Activated CD8-positive, alpha-beta T cell treated with anti-CD3 and anti-CD28 coated beads for 36 hours (primary cell): ENCODE measurements around the gene SHLD1. TPM values are rescaled to one million over a fixed set of nuclear protein-coding genes. Genes with fewer than 3 reads are reported as not detected.
"Not testable (repeated sequence)": the region's sequence is repeated elsewhere in the genome, so short reads cannot be mapped to it uniquely, and the experiment has no call there.

ENCODE experiments used
- ATAC-seq: fragments of 200-7000 bp; cut with Tn5 transposase; one replicate; pipeline ENCODE4 v1.10.0; 2021; ENCODE audit warnings: mild to moderate bottlenecking, moderate library complexity
- CTCF ChIA-PET: fragments of 350-600 bp; sonication (Branson Sonifier 250); formaldehyde crosslinking; loops from one replicate; lab custom pipeline; 2021; ENCODE audit warnings: antibody characterized with exemption; lab: Charles Lee
- POLR2A ChIA-PET: fragments of 350-600 bp; sonication (Branson Sonifier 250); formaldehyde crosslinking; loops from one replicate; lab custom pipeline; 2021; ENCODE audit warnings: antibody characterized with exemption; lab: Charles Lee
- DNase-seq: peaks from one replicate; pipeline ENCODE4 v3.0.0-alpha.2; 2020
- H3K27ac Mint-ChIP-seq: one replicate; pipeline ENCODE4 v1.8.0; 2021; ENCODE audit warnings: mild to moderate bottlenecking, mixed read lengths
- H3K27me3 Mint-ChIP-seq: one replicate; pipeline ENCODE4 v1.8.0; 2021; ENCODE audit warnings: mixed read lengths
- H3K36me3 Mint-ChIP-seq: one replicate; pipeline ENCODE4 v1.8.0; 2021; ENCODE audit warnings: low read depth, mixed read lengths
- H3K4me1 Mint-ChIP-seq: one replicate; pipeline ENCODE4 v1.8.0; 2021; ENCODE audit warnings: low read depth, mixed read lengths
- H3K4me3 Mint-ChIP-seq: one replicate; pipeline ENCODE4 v1.8.0; 2021; ENCODE audit warnings: mild to moderate bottlenecking, moderate library complexity, mixed read lengths
- H3K9me3 Mint-ChIP-seq: one replicate; pipeline ENCODE4 v1.8.0; 2021; ENCODE audit warnings: mixed read lengths
- intact Hi-C: fragments of 100-400 bp; cut with micrococcal nuclease; formaldehyde crosslinking; loops from one replicate; pipeline ENCODE4 v1.10.0; 2022
- total RNA-seq, 2 experiments: library from RNA; stranded (reverse); gene quantifications; one replicate each; pipeline ENCODE4 v1.2.3, GENCODE V29; 2021
- TF ChIP-seq, protein P1 (sequence below): fragments of 200-600 bp; IDR thresholded peaks from one replicate; pipeline ENCODE4 v1.8.0; 2022; ENCODE audit warnings: antibody characterized with exemption, mild to moderate bottlenecking

Gene SHLD1
- total RNA-seq, 2 experiments from 2014 or later: 6.5 to 6.9 TPM

DNA sequence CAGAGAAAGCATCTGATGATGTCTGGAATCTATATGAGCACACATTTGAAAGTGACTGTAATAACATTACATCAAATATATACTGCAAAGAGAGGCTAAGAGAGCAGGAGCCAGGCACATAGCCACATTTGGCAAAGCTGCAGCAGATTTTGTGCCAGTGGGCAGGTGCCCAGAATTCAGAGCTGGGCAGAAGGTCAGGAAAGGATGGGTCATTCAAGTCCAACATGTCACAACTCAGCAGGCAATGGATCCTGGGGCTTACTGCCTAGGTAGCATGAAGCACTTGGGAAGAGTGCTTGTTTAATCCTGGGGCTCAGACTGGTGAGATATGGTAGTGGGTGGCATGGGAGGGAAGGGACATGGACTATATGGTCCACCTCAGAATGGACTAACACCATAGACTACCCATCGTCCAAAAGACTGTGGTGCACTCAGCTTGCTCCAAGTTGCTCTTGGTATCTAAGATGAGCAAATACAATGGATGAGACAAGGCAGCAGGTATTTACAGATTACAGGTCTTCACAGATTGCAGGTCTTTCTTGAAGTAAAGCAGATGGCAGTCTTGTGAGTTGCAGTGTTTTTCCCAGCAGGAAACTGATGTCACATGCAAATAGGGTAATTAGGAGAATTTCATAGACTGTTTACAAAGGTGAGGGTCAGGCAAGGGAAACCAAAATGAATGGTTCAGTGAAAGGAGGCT lies 31.2 kb upstream of the SHLD1 start:
- H3K9me3 Mint-ChIP-seq: peaks cover 10% of the 10 kb centered on the region
- H3K27me3 Mint-ChIP-seq: no peaks in the 10 kb centered on the region
- intact Hi-C loops: no loop called here
- peaks cover 39% of the 10 kb centered on the region for H3K4me1 Mint-ChIP-seq
- POLR2A ChIA-PET: no interaction called here
- no peaks in the 10 kb centered on the region for H3K36me3 Mint-ChIP-seq
- ATAC-seq (no peak), DNase-seq (no peak)
- H3K4me3 Mint-ChIP-seq: no peak overlapping the region
- CTCF ChIA-PET: no interaction called here
- TF ChIP-seq, protein P1, sequence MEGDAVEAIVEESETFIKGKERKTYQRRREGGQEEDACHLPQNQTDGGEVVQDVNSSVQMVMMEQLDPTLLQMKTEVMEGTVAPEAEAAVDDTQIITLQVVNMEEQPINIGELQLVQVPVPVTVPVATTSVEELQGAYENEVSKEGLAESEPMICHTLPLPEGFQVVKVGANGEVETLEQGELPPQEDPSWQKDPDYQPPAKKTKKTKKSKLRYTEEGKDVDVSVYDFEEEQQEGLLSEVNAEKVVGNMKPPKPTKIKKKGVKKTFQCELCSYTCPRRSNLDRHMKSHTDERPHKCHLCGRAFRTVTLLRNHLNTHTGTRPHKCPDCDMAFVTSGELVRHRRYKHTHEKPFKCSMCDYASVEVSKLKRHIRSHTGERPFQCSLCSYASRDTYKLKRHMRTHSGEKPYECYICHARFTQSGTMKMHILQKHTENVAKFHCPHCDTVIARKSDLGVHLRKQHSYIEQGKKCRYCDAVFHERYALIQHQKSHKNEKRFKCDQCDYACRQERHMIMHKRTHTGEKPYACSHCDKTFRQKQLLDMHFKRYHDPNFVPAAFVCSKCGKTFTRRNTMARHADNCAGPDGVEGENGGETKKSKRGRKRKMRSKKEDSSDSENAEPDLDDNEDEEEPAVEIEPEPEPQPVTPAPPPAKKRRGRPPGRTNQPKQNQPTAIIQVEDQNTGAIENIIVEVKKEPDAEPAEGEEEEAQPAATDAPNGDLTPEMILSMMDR: no peak
- H3K27ac Mint-ChIP-seq: no peak overlapping the region

DNA sequence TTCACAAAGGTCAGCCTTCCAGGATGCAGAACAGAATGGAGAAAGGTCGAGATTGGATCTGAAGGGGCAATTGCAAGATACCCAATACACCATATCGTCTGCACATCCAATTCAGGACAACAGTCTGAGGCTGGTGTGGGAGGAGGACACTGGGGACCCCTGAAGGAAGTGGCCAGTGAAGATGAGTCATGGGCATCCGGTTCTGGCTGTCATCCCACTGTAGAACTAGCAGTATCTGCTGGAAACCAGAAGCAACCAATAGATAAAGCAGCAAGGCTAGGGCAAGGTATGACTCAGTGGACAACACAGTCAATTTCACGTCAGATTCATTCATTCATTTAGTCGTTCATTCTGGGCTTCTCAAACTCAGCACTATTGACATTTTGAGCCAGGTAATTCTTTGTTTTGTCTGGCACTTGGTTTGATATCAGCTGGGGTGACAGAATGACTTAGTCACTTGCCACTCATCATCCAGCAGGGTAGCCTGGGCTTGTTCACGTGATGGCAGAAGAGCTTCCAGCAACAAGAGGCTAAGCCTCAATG lies 30.3 kb upstream of the SHLD1 start:
- Mint-ChIP-seq H3K4me1 (peaks cover 34% of the 10 kb centered on the region), H3K27ac (no peak overlapping the region), H3K27me3 (no peaks in the 10 kb centered on the region), H3K9me3 (peaks cover 7% of the 10 kb centered on the region), H3K4me3 (no peak overlapping the region), H3K36me3 (no peaks in the 10 kb centered on the region)
- ChIA-PET CTCF (interaction anchor here (1.1 kb wide), 1 partner anchor 11 kb away, joined by 4 read pairs; no protein-coding TSS in a partner anchor), POLR2A (no interaction called here)
- TF ChIP-seq, protein P1: no peak
- intact Hi-C loops: no loop called here
- DNase-seq (peak; percentile 13), ATAC-seq (peak; percentile 42)

DNA sequence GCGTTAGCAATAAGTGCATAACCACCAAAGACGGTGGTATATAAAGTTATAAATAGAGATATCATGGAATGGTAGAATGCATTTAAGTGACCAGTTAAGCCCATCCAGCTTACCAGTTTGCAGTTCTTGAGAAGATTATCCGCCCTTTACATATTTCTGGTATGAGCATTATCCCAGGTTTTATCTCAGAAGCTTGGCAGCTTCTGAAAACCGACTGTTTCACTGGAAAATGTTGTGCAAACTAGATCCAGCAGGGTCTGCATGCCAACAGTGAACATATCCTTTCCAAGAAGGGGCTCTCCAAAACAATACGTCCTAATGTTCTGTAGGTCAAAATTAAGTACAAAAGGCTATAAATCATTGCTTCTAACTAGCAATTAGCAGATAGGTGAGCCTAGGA lies 29.5 kb upstream of the SHLD1 start:
- intact Hi-C loops: no loop called here
- ChIA-PET POLR2A (no interaction called here), CTCF (interaction anchor here (1.1 kb wide), 1 partner anchor 10 kb away, joined by 4 read pairs; no protein-coding TSS in a partner anchor)
- Mint-ChIP-seq H3K9me3 (peaks cover 2% of the 10 kb centered on the region), H3K27ac (no peak overlapping the region), H3K36me3 (no peaks in the 10 kb centered on the region), H3K4me3 (no peak overlapping the region), H3K4me1 (peaks cover 28% of the 10 kb centered on the region), H3K27me3 (no peaks in the 10 kb centered on the region)
- ATAC-seq (no peak), DNase-seq (no peak)
- TF ChIP-seq, protein P1: no peak

DNA sequence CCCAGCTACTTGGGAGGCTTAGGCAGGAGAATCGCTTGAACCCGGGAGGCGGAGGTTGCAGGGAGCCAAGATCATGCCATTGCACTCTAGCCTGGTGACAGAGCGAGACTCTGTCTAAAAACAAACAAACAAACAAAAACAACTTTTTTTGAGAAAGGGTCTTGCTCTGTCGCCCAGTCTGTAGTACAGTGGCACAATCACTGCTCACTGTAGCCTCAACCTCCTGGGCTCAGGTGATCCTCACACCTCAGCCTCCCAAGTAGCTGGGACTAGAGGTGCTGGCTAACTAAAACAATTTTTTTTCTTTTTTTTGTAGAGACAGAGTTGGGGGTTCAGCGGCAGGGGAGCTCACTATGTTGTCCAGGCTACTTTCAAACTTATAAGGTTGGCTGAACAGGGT lies 28.8 kb upstream of the SHLD1 start:
- H3K27ac Mint-ChIP-seq, DNase-seq, POLR2A ChIA-PET, intact Hi-C loops, H3K9me3 Mint-ChIP-seq, H3K27me3 Mint-ChIP-seq, H3K36me3 Mint-ChIP-seq, H3K4me3 Mint-ChIP-seq, ATAC-seq: not testable (repeated sequence)
- H3K4me1 Mint-ChIP-seq: peaks cover 24% of the 10 kb centered on the region
- CTCF ChIA-PET: interaction anchor here (1.1 kb wide), 2 partner anchors 9 to 15 kb away, joined by 3 to 4 read pairs; no protein-coding TSS in a partner anchor

DNA sequence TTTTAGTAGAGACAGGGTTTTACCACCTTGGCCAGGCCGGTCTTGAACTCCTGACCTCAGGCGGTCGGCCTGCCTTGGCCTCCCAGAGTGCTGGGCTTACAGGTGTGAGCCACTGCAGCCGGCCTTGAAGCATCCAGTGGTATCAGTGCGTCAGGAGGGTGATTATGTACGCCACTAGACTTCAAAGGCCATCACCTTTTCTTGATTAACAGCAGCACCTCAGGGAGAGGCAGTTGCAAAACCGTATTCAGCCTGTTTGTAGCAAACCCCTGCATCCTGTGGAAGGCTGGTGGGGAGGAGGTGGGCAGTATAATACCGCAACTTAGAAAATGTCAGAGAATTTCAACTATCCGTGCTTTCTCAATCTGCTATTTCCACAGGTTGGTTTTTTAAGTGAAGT lies 27.3 kb upstream of the SHLD1 start:
- ChIA-PET CTCF (interaction anchor here (1.5 kb wide), 1 partner anchor 65 kb away, joined by 4 read pairs; no protein-coding TSS in a partner anchor), POLR2A (no interaction called here)
- TF ChIP-seq, protein P1: no peak
- ATAC-seq (peak; percentile 89), DNase-seq (peak; percentile 53)
- Mint-ChIP-seq H3K9me3 (peaks cover 5% of the 10 kb centered on the region), H3K27me3 (no peaks in the 10 kb centered on the region), H3K36me3 (no peaks in the 10 kb centered on the region), H3K27ac (peak overlapping the region; percentile 66), H3K4me1 (peaks cover 22% of the 10 kb centered on the region), H3K4me3 (no peak overlapping the region)
- intact Hi-C loops: no loop called here

DNA sequence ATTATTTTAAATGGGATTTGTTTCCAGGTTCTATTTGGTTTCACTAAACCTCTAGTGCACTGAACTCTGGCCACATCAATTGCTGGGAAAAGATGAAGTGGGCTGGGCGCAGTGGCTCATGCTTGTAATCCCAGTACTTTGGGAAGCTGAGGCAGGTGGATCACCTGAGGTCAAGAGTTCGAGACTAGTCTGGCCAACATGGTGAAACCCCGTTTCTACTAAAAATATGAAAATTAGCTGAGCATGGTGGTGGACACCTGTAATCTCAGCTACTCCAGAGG lies 25.1 kb upstream of the SHLD1 start:
- H3K4me1 Mint-ChIP-seq: peaks cover 12% of the 10 kb centered on the region
- H3K27me3 Mint-ChIP-seq, intact Hi-C loops, H3K9me3 Mint-ChIP-seq, H3K36me3 Mint-ChIP-seq, DNase-seq, H3K4me3 Mint-ChIP-seq, H3K27ac Mint-ChIP-seq, ATAC-seq: not testable (repeated sequence)
- ChIA-PET POLR2A (interaction anchor here (1.0 kb wide), 1 partner anchor 30 kb away, joined by 3 read pairs; no protein-coding TSS in a partner anchor), CTCF (interaction anchor here (1.9 kb wide), 1 partner anchor 9 kb away, joined by 8 read pairs; no protein-coding TSS in a partner anchor)
